HG03575 (cell line): ENCODE results near the gene NAALADL2.
"Not testable (repeated sequence)": the region's sequence is repeated elsewhere in the genome, so short reads cannot be mapped to it uniquely, and the experiment has no call there.

Source experiments
- ATAC-seq: cut with Tn5 transposase; IDR thresholded peaks from one replicate; pipeline ENCODE4 v1.9.1; 2021; ENCODE audit not compliant: unreplicated experiment, insufficient number of reproducible peaks, low FRiP score; ENCODE audit errors: extremely low read depth

NAALADL2 gene

GRCh38 chr3:175417426-175417825, 558.3 kb downstream of the NAALADL2 start:
- no peak for ATAC-seq

GRCh38 chr3:175421902-175422301, 562.8 kb downstream of the NAALADL2 start:
- no peak for ATAC-seq

GRCh38 chr3:175422744-175423143, 563.6 kb downstream of the NAALADL2 start:
- no peak for ATAC-seq

GRCh38 chr3:175423848-175424247, 564.7 kb downstream of the NAALADL2 start:
- ATAC-seq = not testable (repeated sequence)

GRCh38 chr3:175426805-175427204, 567.7 kb downstream of the NAALADL2 start:
- ATAC-seq = no peak

- no peak for ATAC-seq
Measured at GRCh38 chr3:175428466-175428865, 569.3 kb downstream of the NAALADL2 start.

GRCh38 chr3:175430983-175431773, 572.0 kb downstream of the NAALADL2 start:
- no peak for ATAC-seq

- no peak for ATAC-seq
Measured at GRCh38 chr3:175432376-175433025, 573.4 kb downstream of the NAALADL2 start.

- no peak for ATAC-seq
Measured at GRCh38 chr3:175433026-175433674, 574.0 kb downstream of the NAALADL2 start.

- ATAC-seq = no peak
Measured at GRCh38 chr3:175434561-175434960, 575.4 kb downstream of the NAALADL2 start.

GRCh38 chr3:175443682-175444081, 584.5 kb downstream of the NAALADL2 start:
- no peak for ATAC-seq

GRCh38 chr3:175445741-175446140, 586.6 kb downstream of the NAALADL2 start:
- no peak for ATAC-seq

- ATAC-seq = no peak
Measured at GRCh38 chr3:175447521-175447920, 588.4 kb downstream of the NAALADL2 start.

- ATAC-seq = no peak
Measured at GRCh38 chr3:175453361-175453760, 594.2 kb downstream of the NAALADL2 start.

- ATAC-seq = no peak
Measured at GRCh38 chr3:175456466-175456865, 597.3 kb downstream of the NAALADL2 start.

- ATAC-seq = no peak
Measured at GRCh38 chr3:175457301-175457700, 598.2 kb downstream of the NAALADL2 start.

GRCh38 chr3:175460849-175461399, 601.8 kb downstream of the NAALADL2 start:
- not testable (repeated sequence) for ATAC-seq

GRCh38 chr3:175464362-175464761, 605.2 kb downstream of the NAALADL2 start:
- no peak for ATAC-seq

GRCh38 chr3:175469124-175469523, 610.0 kb downstream of the NAALADL2 start:
- ATAC-seq = no peak

- ATAC-seq = no peak
Measured at GRCh38 chr3:175475765-175476164, 616.6 kb downstream of the NAALADL2 start.
